Measurements from ENCODE around the gene NEDD9. TPM values are rescaled to one million over a fixed set of nuclear protein-coding genes. Genes with fewer than 3 reads are reported as not detected.

The NEDD9 gene
- total and polyA plus RNA-seq, 2 experiments from 2014 or later, result 4.4 to 13.0 TPM

DNA sequence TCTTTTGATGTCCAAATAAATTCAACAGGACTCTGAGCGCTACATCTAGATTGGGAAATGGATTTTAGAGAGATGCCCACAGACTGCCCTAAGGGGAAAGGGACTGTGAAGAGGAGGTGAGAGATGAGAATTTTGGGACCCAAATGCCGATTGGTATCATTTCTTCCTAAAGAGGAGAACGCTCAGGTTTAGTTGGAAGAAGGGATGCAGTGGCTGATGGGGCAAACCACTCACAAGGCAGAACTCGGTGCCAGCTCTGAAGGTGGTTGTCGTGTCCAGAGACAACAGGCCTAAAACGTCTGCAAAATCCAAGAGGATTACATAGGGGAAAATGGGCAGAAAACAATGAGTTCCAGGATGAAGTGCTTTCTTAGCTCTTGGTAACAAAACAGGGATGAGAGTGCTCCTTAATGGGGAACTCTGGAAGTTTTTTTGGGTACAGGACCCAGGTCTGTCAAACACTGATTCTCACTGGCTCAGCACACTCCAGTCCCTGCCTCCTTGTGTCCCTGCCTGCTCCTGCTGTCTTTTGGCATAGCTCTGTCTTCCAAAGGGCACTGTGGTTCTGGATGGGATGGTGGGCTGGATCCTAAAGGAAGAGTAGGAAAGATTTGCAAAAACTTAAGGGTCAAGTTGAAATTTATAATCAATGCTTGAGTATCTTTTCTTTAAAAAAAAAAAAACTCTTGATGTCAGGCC lies 29.0 kb downstream of the NEDD9 start:
- Mint-ChIP-seq H3K27ac (peak overlapping the region; percentile 79), H3K9me3 (no peaks in the 10 kb centered on the region), H3K4me3 (no peak overlapping the region), H3K36me3 (ENCODE audit: low read depth) (no peaks in the 10 kb centered on the region), H3K4me1 (peaks cover 30% of the 10 kb centered on the region), H3K27me3 (ENCODE audit: insufficient read depth, low read depth, poor library complexity) (peaks cover 5% of the 10 kb centered on the region)
- TF ChIP-seq ZNF331 (CRISPR knock-in tag; IDR thresholded peaks at IDR 0.05; ENCODE audit: low read depth), result no peak
- TF ChIP-seq CREB1 (CRISPR knock-in tag; IDR thresholded peaks at IDR 0.05; ENCODE audit: low read depth), result no peak
- TF ChIP-seq, protein P1, sequence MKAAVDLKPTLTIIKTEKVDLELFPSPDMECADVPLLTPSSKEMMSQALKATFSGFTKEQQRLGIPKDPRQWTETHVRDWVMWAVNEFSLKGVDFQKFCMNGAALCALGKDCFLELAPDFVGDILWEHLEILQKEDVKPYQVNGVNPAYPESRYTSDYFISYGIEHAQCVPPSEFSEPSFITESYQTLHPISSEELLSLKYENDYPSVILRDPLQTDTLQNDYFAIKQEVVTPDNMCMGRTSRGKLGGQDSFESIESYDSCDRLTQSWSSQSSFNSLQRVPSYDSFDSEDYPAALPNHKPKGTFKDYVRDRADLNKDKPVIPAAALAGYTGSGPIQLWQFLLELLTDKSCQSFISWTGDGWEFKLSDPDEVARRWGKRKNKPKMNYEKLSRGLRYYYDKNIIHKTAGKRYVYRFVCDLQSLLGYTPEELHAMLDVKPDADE (IDR thresholded peaks at IDR 0.05), result no peak
- TF ChIP-seq, protein P2, sequence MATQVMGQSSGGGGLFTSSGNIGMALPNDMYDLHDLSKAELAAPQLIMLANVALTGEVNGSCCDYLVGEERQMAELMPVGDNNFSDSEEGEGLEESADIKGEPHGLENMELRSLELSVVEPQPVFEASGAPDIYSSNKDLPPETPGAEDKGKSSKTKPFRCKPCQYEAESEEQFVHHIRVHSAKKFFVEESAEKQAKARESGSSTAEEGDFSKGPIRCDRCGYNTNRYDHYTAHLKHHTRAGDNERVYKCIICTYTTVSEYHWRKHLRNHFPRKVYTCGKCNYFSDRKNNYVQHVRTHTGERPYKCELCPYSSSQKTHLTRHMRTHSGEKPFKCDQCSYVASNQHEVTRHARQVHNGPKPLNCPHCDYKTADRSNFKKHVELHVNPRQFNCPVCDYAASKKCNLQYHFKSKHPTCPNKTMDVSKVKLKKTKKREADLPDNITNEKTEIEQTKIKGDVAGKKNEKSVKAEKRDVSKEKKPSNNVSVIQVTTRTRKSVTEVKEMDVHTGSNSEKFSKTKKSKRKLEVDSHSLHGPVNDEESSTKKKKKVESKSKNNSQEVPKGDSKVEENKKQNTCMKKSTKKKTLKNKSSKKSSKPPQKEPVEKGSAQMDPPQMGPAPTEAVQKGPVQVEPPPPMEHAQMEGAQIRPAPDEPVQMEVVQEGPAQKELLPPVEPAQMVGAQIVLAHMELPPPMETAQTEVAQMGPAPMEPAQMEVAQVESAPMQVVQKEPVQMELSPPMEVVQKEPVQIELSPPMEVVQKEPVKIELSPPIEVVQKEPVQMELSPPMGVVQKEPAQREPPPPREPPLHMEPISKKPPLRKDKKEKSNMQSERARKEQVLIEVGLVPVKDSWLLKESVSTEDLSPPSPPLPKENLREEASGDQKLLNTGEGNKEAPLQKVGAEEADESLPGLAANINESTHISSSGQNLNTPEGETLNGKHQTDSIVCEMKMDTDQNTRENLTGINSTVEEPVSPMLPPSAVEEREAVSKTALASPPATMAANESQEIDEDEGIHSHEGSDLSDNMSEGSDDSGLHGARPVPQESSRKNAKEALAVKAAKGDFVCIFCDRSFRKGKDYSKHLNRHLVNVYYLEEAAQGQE (IDR thresholded peaks at IDR 0.05; ENCODE audit: unreplicated experiment), result no peak
- no peak for TF ChIP-seq EZH2 (IDR thresholded peaks at IDR 0.05; ENCODE audit: low read depth, unreplicated experiment)
- no peak for TF ChIP-seq NANOG (IDR thresholded peaks at IDR 0.05; ENCODE audit: borderline replicate concordance)
- TF ChIP-seq ZNF114 (CRISPR knock-in tag; IDR thresholded peaks at IDR 0.05), result no peak
- TF ChIP-seq EZH2phosphoT487 (IDR thresholded peaks at IDR 0.05; ENCODE audit: unreplicated experiment), result no peak
- TF ChIP-seq, protein P3, sequence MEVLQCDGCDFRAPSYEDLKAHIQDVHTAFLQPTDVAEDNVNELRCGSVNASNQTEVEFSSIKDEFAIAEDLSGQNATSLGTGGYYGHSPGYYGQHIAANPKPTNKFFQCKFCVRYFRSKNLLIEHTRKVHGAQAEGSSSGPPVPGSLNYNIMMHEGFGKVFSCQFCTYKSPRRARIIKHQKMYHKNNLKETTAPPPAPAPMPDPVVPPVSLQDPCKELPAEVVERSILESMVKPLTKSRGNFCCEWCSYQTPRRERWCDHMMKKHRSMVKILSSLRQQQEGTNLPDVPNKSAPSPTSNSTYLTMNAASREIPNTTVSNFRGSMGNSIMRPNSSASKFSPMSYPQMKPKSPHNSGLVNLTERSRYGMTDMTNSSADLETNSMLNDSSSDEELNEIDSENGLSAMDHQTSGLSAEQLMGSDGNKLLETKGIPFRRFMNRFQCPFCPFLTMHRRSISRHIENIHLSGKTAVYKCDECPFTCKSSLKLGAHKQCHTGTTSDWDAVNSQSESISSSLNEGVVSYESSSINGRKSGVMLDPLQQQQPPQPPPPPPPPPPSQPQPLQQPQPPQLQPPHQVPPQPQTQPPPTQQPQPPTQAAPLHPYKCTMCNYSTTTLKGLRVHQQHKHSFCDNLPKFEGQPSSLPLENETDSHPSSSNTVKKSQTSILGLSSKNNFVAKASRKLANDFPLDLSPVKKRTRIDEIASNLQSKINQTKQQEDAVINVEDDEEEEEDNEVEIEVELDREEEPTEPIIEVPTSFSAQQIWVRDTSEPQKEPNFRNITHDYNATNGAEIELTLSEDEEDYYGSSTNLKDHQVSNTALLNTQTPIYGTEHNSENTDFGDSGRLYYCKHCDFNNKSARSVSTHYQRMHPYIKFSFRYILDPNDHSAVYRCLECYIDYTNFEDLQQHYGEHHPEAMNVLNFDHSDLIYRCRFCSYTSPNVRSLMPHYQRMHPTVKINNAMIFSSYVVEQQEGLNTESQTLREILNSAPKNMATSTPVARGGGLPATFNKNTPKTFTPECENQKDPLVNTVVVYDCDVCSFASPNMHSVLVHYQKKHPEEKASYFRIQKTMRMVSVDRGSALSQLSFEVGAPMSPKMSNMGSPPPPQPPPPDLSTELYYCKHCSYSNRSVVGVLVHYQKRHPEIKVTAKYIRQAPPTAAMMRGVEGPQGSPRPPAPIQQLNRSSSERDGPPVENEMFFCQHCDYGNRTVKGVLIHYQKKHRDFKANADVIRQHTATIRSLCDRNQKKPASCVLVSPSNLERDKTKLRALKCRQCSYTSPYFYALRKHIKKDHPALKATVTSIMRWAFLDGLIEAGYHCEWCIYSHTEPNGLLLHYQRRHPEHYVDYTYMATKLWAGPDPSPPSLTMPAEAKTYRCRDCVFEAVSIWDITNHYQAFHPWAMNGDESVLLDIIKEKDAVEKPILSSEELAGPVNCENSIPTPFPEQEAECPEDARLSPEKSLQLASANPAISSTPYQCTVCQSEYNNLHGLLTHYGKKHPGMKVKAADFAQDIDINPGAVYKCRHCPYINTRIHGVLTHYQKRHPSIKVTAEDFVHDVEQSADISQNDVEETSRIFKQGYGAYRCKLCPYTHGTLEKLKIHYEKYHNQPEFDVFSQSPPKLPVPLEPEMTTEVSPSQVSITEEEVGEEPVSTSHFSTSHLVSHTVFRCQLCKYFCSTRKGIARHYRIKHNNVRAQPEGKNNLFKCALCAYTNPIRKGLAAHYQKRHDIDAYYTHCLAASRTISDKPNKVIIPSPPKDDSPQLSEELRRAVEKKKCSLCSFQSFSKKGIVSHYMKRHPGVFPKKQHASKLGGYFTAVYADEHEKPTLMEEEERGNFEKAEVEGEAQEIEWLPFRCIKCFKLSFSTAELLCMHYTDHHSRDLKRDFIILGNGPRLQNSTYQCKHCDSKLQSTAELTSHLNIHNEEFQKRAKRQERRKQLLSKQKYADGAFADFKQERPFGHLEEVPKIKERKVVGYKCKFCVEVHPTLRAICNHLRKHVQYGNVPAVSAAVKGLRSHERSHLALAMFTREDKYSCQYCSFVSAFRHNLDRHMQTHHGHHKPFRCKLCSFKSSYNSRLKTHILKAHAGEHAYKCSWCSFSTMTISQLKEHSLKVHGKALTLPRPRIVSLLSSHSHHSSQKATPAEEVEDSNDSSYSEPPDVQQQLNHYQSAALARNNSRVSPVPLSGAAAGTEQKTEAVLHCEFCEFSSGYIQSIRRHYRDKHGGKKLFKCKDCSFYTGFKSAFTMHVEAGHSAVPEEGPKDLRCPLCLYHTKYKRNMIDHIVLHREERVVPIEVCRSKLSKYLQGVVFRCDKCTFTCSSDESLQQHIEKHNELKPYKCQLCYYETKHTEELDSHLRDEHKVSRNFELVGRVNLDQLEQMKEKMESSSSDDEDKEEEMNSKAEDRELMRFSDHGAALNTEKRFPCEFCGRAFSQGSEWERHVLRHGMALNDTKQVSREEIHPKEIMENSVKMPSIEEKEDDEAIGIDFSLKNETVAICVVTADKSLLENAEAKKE (CRISPR knock-in tag; IDR thresholded peaks at IDR 0.05), result no peak
- TF ChIP-seq, protein P4, sequence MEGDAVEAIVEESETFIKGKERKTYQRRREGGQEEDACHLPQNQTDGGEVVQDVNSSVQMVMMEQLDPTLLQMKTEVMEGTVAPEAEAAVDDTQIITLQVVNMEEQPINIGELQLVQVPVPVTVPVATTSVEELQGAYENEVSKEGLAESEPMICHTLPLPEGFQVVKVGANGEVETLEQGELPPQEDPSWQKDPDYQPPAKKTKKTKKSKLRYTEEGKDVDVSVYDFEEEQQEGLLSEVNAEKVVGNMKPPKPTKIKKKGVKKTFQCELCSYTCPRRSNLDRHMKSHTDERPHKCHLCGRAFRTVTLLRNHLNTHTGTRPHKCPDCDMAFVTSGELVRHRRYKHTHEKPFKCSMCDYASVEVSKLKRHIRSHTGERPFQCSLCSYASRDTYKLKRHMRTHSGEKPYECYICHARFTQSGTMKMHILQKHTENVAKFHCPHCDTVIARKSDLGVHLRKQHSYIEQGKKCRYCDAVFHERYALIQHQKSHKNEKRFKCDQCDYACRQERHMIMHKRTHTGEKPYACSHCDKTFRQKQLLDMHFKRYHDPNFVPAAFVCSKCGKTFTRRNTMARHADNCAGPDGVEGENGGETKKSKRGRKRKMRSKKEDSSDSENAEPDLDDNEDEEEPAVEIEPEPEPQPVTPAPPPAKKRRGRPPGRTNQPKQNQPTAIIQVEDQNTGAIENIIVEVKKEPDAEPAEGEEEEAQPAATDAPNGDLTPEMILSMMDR (conservative IDR thresholded peaks at IDR 0.05; ENCODE audit: low read depth in 2 of 2), result no peak
- TF ChIP-seq POLR2AphosphoS5 (IDR thresholded peaks at IDR 0.05; ENCODE audit: low read depth), result no peak
- no peak for TF ChIP-seq JUNB (IDR thresholded peaks at IDR 0.05; ENCODE audit: unreplicated experiment)
- no peak for TF ChIP-seq STAT1 (IDR thresholded peaks at IDR 0.05; ENCODE audit: unreplicated experiment)
- H3K4me2 ChIP-seq, result peak overlapping the region; percentile 49
- peak overlapping the region; percentile 23; the same call in 1 of the 2 replicates for H3K27ac ChIP-seq (ENCODE audit: low read depth)
- H3K79me2 ChIP-seq (replicated peaks; ENCODE audit: insufficient read depth), result no peaks in the 10 kb centered on the region
- no peak for DNase-seq (ENCODE audit: low spot score)
- no peaks in the 10 kb centered on the region for H3K27me3 ChIP-seq (ENCODE audit: insufficient read depth)
- H2AFZ ChIP-seq, result no peak overlapping the region
- no peaks in the 10 kb centered on the region for H3K36me3 ChIP-seq (ENCODE audit: insufficient read depth)
- peak; percentile 56 for ATAC-seq
- no peak overlapping the region for H3K4me3 ChIP-seq
- H4K20me1 ChIP-seq (replicated peaks; ENCODE audit: insufficient read depth), result no peaks in the 10 kb centered on the region
- peaks cover 37% of the 10 kb centered on the region for H3K4me1 ChIP-seq (ENCODE audit: insufficient read depth)
- H3F3A ChIP-seq (replicated peaks; ENCODE audit: low read depth), result no peaks in the 10 kb centered on the region; the same call in 1 of the 2 replicates
- H3K9me2 ChIP-seq (ENCODE audit: insufficient read depth), result no peaks in the 10 kb centered on the region

Data from GM23338 (cell line).